Colonic mucosa (tissue), 4 donors: ENCODE measurements around the gene RPRD1A. TPM values are rescaled to one million over a fixed set of nuclear protein-coding genes. Genes with fewer than 3 reads are reported as not detected.
"Not testable (repeated sequence)": the region's sequence is repeated elsewhere in the genome, so short reads cannot be mapped to it uniquely, and the experiment has no call there.

ENCODE experiments used
- DNase-seq: peaks from one replicate; pipeline ENCODE4 v3.0.0-alpha.2; 2020
- H3K27ac ChIP-seq: fragments of 200-600 bp; one replicate; pipeline ENCODE4 v1.8.0; 2021
- H3K27me3 ChIP-seq: fragments of 200-600 bp; one replicate; pipeline ENCODE4 v1.8.0; 2021
- H3K36me3 ChIP-seq: fragments of 200-600 bp; one replicate; pipeline ENCODE4 v1.8.0; 2021
- H3K4me1 ChIP-seq: fragments of 200-600 bp; one replicate; pipeline ENCODE4 v1.8.0; 2021; ENCODE audit warnings: mild to moderate bottlenecking
- H3K4me3 ChIP-seq: fragments of 200-600 bp; one replicate; pipeline ENCODE4 v1.8.0; 2021
- H3K9ac ChIP-seq, 2 donors: one replicate each; pipeline ENCODE4 v1.7.0; 2013; ENCODE audit warnings: control low read depth in 2 of 2, low read depth in 2 of 2, low read length in 2 of 2
- H3K9me3 ChIP-seq: fragments of 200-600 bp; one replicate; pipeline ENCODE4 v1.8.0; 2021
- intact Hi-C: fragments of 100-400 bp; cut with DNase I; formaldehyde crosslinking; loops from one replicate; pipeline ENCODE4 v1.14.1; 2022
- total RNA-seq, 2 donors: library from RNA; stranded (reverse); fragmentation: NEBNext Ultra II Directional in 1 of 2; extraction: Animal tissue kit (Norgen Biotek cat#: 25700) in 1 of 2; gene quantifications; one replicate each; pipeline ENCODE4 v1.2.1, GENCODE V29; 2021
- TF ChIP-seq, protein P1 (sequence below): fragments of 200-600 bp; IDR thresholded peaks from one replicate; pipeline ENCODE4 v1.8.0; 2022; ENCODE audit warnings: antibody characterized with exemption, mild to moderate bottlenecking
- donor health status: healthy.
- donor health status: DM: no; HTN: no; CAD: no.
- donor health status: DM: no; HTN: no; CAD: no.

The RPRD1A gene
- total RNA-seq, 2 donors from 2014 or later = 39.8 TPM

DNA sequence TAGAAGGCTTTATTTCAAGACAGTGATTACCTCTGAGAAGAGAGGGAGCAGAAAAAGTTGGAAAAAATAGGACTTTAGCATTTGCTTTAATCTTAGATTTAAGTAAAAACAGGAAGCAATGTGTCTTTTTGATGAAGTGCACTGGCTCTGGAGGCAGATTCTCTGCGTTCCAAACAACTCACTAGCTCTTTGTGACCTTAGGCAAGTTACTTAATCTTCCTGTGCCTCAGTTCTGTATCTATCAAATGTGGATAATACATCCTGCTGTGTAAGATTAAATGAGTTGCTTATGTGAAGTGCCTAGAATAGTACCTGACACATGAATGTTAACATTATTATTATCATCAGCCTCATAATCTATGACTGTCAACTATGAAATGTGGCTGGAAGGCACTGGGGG, 42.3 kb downstream of the RPRD1A start:
- no peak for DNase-seq
- Histone ChIP-seq H3K36me3 (no peaks in the 10 kb centered on the region), H3K4me1 (no peaks in the 10 kb centered on the region), H3K27ac (no peak overlapping the region), H3K9me3 (no peaks in the 10 kb centered on the region), H3K9ac (no peak overlapping the region), H3K27me3 (no peaks in the 10 kb centered on the region), H3K4me3 (no peak overlapping the region)
- TF ChIP-seq, protein P1, sequence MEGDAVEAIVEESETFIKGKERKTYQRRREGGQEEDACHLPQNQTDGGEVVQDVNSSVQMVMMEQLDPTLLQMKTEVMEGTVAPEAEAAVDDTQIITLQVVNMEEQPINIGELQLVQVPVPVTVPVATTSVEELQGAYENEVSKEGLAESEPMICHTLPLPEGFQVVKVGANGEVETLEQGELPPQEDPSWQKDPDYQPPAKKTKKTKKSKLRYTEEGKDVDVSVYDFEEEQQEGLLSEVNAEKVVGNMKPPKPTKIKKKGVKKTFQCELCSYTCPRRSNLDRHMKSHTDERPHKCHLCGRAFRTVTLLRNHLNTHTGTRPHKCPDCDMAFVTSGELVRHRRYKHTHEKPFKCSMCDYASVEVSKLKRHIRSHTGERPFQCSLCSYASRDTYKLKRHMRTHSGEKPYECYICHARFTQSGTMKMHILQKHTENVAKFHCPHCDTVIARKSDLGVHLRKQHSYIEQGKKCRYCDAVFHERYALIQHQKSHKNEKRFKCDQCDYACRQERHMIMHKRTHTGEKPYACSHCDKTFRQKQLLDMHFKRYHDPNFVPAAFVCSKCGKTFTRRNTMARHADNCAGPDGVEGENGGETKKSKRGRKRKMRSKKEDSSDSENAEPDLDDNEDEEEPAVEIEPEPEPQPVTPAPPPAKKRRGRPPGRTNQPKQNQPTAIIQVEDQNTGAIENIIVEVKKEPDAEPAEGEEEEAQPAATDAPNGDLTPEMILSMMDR = no peak
- intact Hi-C loops = no loop called here

DNA sequence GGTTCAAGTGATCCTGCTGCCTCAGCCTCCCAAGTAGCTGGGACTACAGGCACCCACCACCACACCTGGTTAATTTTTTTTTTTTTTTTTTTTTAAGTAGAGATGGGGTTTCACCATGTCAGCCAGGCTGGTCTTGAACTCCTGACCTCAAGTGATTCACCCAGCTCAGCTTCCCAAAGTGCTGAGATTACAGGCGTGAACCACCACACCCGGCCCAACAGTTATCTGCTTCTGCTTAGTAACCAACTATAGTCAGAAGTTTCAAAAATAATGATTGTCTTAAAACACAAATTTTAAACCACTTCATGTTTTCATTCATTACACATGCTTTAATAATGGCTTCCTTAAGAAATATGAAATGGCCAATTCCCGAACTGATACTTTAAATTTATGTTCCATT, 43.1 kb downstream of the RPRD1A start:
- H3K4me3 ChIP-seq, H3K9ac ChIP-seq, intact Hi-C loops, H3K27ac ChIP-seq, H3K4me1 ChIP-seq, H3K9me3 ChIP-seq, DNase-seq, H3K27me3 ChIP-seq, H3K36me3 ChIP-seq: not testable (repeated sequence)

DNA sequence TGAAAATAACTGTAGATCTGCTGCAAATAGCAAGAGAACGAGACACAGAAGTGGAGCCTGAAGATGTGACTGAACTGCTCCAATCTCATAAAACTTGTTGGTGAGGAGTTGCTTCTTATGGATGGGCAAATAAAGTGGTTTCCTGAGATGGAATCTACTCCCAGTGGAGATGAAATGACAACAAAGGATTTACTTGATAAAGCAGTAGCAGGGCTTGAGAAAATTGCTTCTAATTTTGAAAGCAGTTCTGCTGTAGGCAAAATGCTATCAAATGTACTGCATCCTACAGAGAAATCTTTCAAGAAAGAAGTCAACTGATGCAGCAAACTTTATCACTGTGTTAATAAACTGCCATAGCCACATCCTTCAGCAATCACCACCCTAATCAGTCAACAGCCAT, 44.0 kb downstream of the RPRD1A start:
- Histone ChIP-seq H3K27me3 (no peaks in the 10 kb centered on the region), H3K9ac (no peak overlapping the region), H3K36me3 (no peaks in the 10 kb centered on the region), H3K4me3 (no peak overlapping the region), H3K27ac (no peak overlapping the region), H3K4me1 (no peaks in the 10 kb centered on the region), H3K9me3 (no peaks in the 10 kb centered on the region)
- TF ChIP-seq, protein P1 = no peak
- DNase-seq = no peak
- intact Hi-C loops = no loop called here

DNA sequence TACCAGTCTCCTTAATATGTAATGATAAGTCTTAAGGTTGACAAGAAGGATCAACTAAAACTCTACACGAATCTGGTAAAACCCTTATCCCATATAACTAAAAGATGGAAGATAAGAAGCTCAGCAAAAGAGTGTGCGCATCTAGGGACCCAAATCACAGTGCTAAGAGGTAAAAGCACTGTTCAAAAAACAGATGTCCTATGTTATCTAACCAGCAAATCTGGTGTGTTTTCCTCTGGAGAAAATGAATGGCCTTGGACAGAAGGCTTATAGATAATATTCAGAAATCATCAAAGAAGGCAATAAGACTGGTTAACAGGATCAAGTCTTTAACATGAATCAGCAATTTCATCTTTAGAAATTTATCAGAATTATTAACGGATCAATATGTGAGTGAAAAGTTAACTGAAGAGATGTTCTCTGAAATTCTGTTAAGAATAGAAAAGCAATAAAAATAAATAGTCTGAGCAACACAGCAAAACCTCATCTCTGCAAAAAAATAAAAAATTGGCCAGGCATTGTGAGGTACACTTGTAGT, 47.1 kb downstream of the RPRD1A start:
- H3K9ac ChIP-seq = no peak overlapping the region
- no peak overlapping the region for H3K27ac ChIP-seq
- TF ChIP-seq, protein P1 = no peak
- DNase-seq = no peak
- H3K27me3 ChIP-seq = no peaks in the 10 kb centered on the region
- no peaks in the 10 kb centered on the region for H3K36me3 ChIP-seq
- intact Hi-C loops = no loop called here
- H3K4me3 ChIP-seq = no peak overlapping the region
- H3K9me3 ChIP-seq = no peaks in the 10 kb centered on the region
- H3K4me1 ChIP-seq = no peaks in the 10 kb centered on the region

DNA sequence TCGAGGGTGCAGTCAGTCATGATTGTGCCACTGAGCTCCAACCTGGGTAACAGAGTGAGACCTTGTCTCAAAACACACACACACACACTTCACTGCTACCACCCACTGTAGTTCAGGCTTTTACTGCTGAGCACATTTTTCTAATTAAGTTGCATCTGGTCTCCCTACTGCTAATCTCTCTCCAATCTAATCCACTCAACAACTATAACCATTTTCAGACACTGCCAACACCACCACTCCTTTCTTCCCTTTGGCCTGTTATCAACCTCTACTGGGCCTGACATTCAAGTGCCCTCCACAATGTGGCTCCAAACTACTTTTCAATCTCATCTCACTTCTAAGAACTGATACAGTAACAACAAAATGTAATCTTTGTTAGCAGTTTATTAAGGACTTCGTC, 50.1 kb downstream of the RPRD1A start:
- intact Hi-C loops = loop anchor here (5.0 kb wide), 1 partner anchor 265 kb away; no protein-coding TSS in a partner anchor
- H3K4me1 ChIP-seq = no peaks in the 10 kb centered on the region
- no peak for DNase-seq
- no peak overlapping the region for H3K4me3 ChIP-seq
- no peaks in the 10 kb centered on the region for H3K9me3 ChIP-seq
- TF ChIP-seq, protein P1 = no peak
- H3K27me3 ChIP-seq = no peaks in the 10 kb centered on the region
- no peak overlapping the region for H3K27ac ChIP-seq
- H3K9ac ChIP-seq = no peak overlapping the region
- H3K36me3 ChIP-seq = no peaks in the 10 kb centered on the region

DNA sequence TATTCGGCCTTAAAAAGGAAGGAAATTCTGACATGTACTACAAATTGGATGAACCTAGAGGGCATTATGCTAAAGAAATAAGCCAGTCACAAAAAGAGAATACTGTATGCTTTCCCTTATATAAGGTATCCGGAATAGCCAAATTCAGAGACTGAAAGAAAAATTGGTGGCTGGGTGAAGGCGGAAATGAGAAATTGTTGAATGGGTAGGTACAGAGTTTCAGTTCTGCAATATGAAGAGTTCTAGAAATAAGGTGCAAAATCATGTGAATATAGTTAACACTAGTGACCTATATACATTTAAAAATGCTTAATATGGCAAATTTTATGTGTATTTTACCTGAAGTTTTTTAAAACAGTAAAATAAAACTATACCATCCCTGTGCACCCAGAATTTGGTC, 51.7 kb downstream of the RPRD1A start:
- no peaks in the 10 kb centered on the region for H3K9me3 ChIP-seq
- TF ChIP-seq, protein P1 = no peak

More for the DNA sequence above, 51.7 kb downstream of the RPRD1A start:
- no peaks in the 10 kb centered on the region for H3K4me1 ChIP-seq
- no peaks in the 10 kb centered on the region for H3K27me3 ChIP-seq
- H3K9ac ChIP-seq = no peak overlapping the region
- no peaks in the 10 kb centered on the region for H3K36me3 ChIP-seq
- intact Hi-C loops = loop anchor here (5.0 kb wide), 1 partner anchor 267 kb away; no protein-coding TSS in a partner anchor
- no peak for DNase-seq
- H3K27ac ChIP-seq = no peak overlapping the region
- no peak overlapping the region for H3K4me3 ChIP-seq
